NCI-H1436 (cell line): ENCODE results near the gene PYHIN1.

Experiments
- DNase-seq: peaks from one replicate; lab custom pipeline; 2025; lab: John Stamatoyannopoulos, UW

PYHIN1 gene

DNA sequence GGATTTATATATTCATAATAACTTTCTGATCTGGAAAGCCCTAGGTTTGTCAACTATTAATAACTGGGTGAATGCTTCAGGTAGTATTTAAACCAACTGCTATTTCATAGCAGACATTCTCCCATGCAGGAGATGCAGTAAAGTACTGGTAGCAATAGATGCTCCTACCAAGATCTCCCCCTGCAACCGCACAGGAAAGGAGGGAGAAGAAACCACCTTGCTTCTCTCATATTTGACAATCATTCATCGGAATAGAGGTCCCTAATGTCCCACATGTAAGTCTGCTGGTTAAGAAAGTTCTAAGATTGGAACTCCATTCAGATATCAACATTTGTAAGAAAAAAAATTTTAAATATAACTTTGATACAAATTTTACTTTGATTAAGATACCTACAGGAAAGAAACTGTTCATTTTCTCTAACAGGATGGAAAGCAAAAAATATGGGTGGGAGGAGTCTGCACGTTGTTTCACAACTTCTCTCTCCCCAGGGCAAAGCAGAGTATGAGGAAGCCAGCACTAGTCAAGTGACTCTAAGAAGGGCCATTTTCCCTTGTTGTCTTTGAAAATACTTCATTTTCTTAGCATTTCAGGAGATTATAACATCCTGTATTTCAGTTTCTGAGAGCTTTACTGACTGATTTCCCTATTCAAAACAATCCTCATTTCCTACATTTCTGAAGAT lies at the start of gene PYHIN1:
PYHIN1 (plus strand) TSS at position 498 of the 683 bp plus-strand sequence. CDS start 5,359 bp downstream, outside the sequence.
- no peak for DNase-seq

GRCh38 chr1:158893654-158894053 lies 37.7 kb upstream of the PYHIN1 start:
- DNase-seq: no peak

GRCh38 chr1:158898722-158899121 lies 32.6 kb upstream of the PYHIN1 start:
- no peak for DNase-seq

DNA sequence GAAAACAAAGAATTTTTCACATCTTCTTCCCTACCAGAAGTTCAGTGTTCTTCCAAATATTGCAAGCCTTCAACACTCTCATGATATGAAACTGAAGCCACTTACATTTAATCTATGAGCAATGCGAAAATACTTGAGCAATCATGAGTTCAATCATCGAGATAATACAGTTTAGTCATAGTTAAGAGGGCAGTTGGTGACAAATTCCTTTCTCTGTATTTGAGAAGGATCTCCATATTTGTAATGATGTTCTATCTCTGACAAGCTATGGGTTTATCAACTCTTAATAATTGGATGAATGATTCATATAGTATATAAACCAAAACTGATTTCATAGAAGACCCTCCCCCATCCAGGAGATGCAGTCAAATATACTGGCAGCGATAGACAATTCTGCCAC lies 29.7 kb upstream of the PYHIN1 start:
- DNase-seq: no peak

GRCh38 chr1:158916085-158916484 lies 15.3 kb upstream of the PYHIN1 start:
- DNase-seq: no peak

GRCh38 chr1:158924677-158925076 lies 6.7 kb upstream of the PYHIN1 start:
- DNase-seq: no peak

GRCh38 chr1:158930504-158930903 lies 848 bp upstream of the PYHIN1 start:
- DNase-seq: no peak

GRCh38 chr1:158932171-158932570 lies 819 bp downstream of the PYHIN1 start:
- DNase-seq: no peak

- no peak for DNase-seq
These were observed 2.3 kb downstream of the PYHIN1 start for GRCh38 chr1:158933621-158934020.

- no peak for DNase-seq
These were observed 7.8 kb downstream of the PYHIN1 start for GRCh38 chr1:158939180-158939579.

DNA sequence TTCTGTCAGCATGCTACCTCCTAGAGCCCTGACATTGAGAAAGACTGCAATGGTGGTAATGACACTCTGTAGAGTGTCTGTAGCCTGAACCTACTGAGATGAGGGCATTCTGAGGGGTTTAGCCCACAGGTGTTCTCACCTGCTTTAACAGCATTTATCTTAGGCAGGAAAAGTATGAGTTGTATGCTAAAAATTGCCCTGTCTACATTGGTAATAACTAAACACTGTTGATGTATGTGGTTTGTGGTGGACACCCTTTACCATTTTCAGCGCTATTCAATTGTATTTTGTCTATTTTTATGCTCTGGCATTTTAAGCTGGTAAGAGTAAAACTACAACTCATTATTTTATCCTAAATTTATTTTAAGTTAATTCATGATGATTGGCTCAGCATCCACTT lies 10.0 kb downstream of the PYHIN1 start:
- DNase-seq: no peak

DNA sequence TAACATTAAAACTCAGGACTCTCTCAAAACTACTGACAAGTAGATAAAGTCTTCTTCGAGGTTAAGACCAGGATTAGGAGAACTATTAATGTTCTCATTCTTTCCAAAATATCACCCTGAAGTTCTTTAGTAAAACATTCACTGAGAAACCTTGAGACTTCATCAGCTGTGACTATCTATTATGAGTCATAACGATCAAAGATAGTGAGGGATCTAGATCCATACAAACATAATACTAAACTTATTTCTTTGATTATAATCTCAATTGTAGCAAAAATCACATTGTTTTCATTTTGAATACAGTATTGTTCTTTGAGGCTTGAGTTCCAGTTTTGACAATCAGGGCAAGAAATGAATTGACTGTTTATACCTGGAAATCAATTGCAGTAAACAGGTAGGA lies 11.1 kb downstream of the PYHIN1 start:
- DNase-seq: no peak

GRCh38 chr1:158943059-158943458 lies 11.7 kb downstream of the PYHIN1 start:
- no peak for DNase-seq

DNA sequence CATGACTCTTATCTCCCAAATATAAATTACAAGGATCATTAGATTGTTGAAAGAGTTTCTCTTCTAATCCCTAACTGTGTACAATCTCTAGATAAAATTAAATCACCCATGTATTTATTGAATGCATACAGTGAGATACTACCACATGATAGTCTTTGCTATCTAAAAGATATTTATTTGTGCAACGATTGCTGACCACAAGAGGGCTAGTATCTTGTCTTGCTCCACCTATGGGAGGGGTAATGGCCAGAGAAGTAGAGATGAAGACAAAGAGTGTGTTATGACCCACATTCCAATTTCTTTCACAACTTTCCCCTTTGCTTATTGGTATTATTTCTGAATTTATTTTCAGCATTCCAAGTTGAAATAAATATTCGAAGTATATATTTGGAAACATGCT lies 13.7 kb downstream of the PYHIN1 start:
- DNase-seq: no peak

GRCh38 chr1:158946785-158947184 lies 15.4 kb downstream of the PYHIN1 start:
- no peak for DNase-seq

DNA sequence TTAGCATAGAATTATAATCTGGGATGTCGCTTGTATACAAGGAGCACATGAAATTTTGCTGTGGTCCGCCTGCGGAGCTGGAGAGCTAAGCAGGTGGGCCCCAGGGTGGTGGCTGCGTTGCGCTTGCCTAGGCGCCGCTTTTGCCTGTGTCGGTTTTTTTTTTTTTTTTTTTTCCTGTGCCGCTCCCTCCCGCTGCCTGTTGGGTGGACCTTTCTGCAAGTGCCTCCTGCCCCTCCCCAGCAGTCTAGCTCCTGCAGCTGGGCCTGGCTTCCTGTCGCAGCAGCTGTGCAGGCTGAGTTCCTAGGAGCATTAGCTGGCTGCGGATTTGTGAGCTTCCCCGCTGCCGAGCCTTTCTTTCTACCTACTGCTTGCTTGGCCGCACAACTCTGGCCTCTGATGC lies 20.6 kb downstream of the PYHIN1 start:
- no peak for DNase-seq

- DNase-seq: no peak
These were observed 21.1 kb downstream of the PYHIN1 start for GRCh38 chr1:158952416-158952815.

- no peak for DNase-seq
These were observed 29.8 kb downstream of the PYHIN1 start for GRCh38 chr1:158961178-158961577.

DNA sequence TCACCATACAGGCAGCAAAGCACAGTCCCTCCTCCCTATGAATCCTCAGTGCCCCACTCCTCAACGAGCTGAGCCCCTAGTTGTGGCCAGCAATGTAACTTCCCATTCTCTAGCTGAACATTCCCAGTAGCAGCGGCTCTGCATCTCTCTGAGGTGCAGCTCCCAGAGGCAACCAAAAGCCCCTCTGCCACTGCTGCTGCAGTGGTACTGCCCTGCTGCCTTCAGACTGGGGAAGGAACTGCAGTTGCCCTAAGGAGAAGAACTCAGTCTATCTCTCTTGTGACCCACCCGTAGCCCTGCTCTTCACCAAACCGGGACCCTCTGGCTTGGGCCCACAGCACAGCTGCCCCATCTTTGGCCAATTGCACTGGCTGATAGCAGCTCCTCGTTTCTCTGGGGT lies 31.6 kb downstream of the PYHIN1 start:
- DNase-seq: no peak

GRCh38 chr1:158969166-158969565 lies 37.8 kb downstream of the PYHIN1 start:
- DNase-seq: no peak

DNA sequence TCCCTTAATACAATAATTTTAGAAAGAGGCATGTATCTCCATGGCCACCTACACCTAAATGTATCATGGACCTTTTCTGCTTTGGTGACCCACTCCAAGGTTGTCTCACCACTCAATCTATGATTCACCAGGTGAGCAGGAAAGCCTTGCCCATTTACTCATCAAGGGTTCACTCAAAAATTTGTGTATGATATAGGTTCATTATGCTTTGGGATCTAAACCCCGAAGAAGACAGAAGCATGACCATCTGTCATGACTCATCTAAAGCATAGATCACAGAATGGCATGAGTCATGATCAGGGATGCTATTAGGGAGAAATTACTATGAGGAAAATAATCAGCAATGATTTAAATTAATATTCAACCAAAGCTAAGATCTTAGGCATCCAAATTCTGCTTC lies 38.5 kb downstream of the PYHIN1 start:
- no peak for DNase-seq

- no peak for DNase-seq
These were observed 41.5 kb downstream of the PYHIN1 start for GRCh38 chr1:158972841-158973240.

DNA sequence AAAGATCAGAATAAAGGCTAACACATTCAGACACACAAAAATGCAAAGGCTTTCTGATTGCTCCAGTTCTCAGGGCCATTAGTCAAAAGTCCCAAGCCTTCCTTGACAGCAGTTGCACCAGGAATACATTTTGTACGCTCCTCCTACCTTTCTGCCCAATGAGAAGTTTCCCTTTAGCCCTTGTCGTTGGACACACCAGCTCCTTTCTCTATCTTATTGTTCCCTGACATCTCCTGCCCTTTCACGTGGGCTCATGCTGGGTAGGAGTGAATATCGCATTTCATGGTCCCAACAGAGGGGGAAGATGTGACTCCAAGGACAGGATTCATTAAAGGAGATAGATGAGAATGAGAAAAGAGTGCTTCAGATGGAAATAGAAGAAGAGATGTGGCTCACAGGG lies 44.9 kb downstream of the PYHIN1 start:
- no peak for DNase-seq

DNA sequence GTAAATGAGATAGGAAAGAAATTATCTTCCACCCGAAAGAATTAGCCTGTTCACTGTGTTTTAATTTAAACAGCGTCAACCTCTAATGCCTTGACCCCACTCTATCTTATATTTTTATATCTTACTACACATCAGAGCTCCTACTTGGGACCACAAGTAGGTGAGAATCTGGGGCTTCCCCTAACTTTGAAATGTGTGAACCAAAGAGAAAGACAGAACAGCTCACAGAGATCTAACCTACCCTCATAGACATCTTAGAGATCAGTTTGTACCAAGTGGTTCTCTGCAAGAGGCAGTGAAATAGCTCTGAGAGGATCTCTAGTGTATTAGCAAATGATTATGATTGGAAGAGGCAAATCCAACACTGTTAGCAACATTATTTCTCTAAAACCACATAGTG lies 47.4 kb downstream of the PYHIN1 start:
- no peak for DNase-seq
